H1 (cell line): ENCODE measurements around the gene CYP1A2. TPM values are rescaled to one million over a fixed set of nuclear protein-coding genes. Genes with fewer than 3 reads are reported as not detected.

ENCODE experiments used
- CTCF ChIA-PET: fragments of 300-600 bp; sonication (Branson Sonifier 250); formaldehyde crosslinking; loops from one replicate; lab custom pipeline; 2021; ENCODE audit not compliant: partially characterized antibody; lab: Charles Lee
- POLR2A ChIA-PET: fragments of 300-600 bp; sonication (Branson Sonifier 250); formaldehyde crosslinking; loops from one replicate; lab custom pipeline; 2021; ENCODE audit warnings: inconsistent platforms; ENCODE audit not compliant: partially characterized antibody; lab: Charles Lee
- DNase-seq, 2 experiments: peaks; one replicate each; pipeline versions ENCODE4 v3.0.0 to v3.0.0-alpha.2; 2010 to 2022; ENCODE audit warnings: low spot score in 2 of 2, low read depth in 1 of 2, mixed read lengths in 1 of 2
- FAIRE-seq: peaks from 2 replicates; lab custom pipeline; 2011; peaks lifted over from hg19 to GRCh38; lab: Jason Lieb, UNC
- H2AFZ ChIP-seq: 2 replicates; pipeline ENCODE4 v1.8.1; 2012; ENCODE audit warnings: low read length, inconsistent platforms
- H2AK5ac ChIP-seq: 2 replicates; pipeline ENCODE4 v1.6.1; 2013; ENCODE audit warnings: low read depth, low read length
- H2BK120ac ChIP-seq: replicated peaks from 2 replicates; pipeline ENCODE3; 2013; ENCODE audit warnings: low read depth, low read length, inconsistent platforms
- H2BK12ac ChIP-seq: 2 replicates; pipeline ENCODE4 v1.6.1; 2013; ENCODE audit warnings: low read depth, low read length
- H2BK15ac ChIP-seq: 2 replicates; pipeline ENCODE4 v1.6.1; 2013; ENCODE audit warnings: low read length
- H2BK20ac ChIP-seq: 2 replicates; pipeline ENCODE4 v1.6.1; 2013; ENCODE audit warnings: low read length
- H2BK5ac ChIP-seq: 2 replicates; pipeline ENCODE4 v1.6.1; 2013; ENCODE audit warnings: low read depth, low read length
- H3K14ac ChIP-seq: 2 replicates; pipeline ENCODE4 v1.6.1; 2013; ENCODE audit warnings: inconsistent platforms; ENCODE audit not compliant: insufficient read length
- H3K18ac ChIP-seq: 2 replicates; pipeline ENCODE4 v1.6.1; 2013; ENCODE audit warnings: low read length; ENCODE audit errors: extremely low read depth
- H3K23ac ChIP-seq: 2 replicates; pipeline ENCODE4 v1.6.1; 2013; ENCODE audit warnings: inconsistent platforms; ENCODE audit not compliant: insufficient read length
- H3K23me2 ChIP-seq: 2 replicates; pipeline ENCODE4 v1.6.1; 2013; ENCODE audit warnings: low read depth, low read length
- H3K27ac ChIP-seq: 2 replicates; pipeline ENCODE4 v1.6.1; 2011; ENCODE audit warnings: low read depth, low read length, inconsistent platforms
- H3K27me3 ChIP-seq, 4 experiments: replicated peaks in 1 of 4; 1 replicate in 1 of 4; 2 replicates in 3 of 4; pipeline versions ENCODE4 v1.6.1 to v1.8.1; 2011 to 2013; ENCODE audit warnings: low read length in 3 of 4, mild to moderate bottlenecking in 3 of 4, inconsistent platforms in 2 of 4, mixed read lengths in 2 of 4, moderate library complexity in 1 of 4; ENCODE audit not compliant: control insufficient read depth in 3 of 4, insufficient read depth in 3 of 4; ENCODE audit errors: extremely low read depth in 1 of 4
- H3K36me3 ChIP-seq, 4 experiments: 2 replicates each; pipeline versions ENCODE4 v1.6.1 to v1.8.1; 2011 to 2013; ENCODE audit warnings: mild to moderate bottlenecking in 4 of 4, low read length in 3 of 4, moderate library complexity in 2 of 4, control low read depth in 1 of 4, inconsistent platforms in 1 of 4; ENCODE audit not compliant: insufficient read depth in 4 of 4, control insufficient read depth in 2 of 4
- H3K4ac ChIP-seq: replicated peaks from 2 replicates; pipeline ENCODE3; 2013; ENCODE audit warnings: low read length, low read depth, mixed read lengths, inconsistent platforms; ENCODE audit not compliant: insufficient read length
- H3K4me1 ChIP-seq, 4 experiments: replicated peaks in 1 of 4; 1 replicate in 1 of 4; 2 replicates in 3 of 4; pipeline versions ENCODE4 v1.6.1 to v1.8.1; 2011 to 2013; ENCODE audit warnings: low read length in 3 of 4, inconsistent platforms in 2 of 4, mixed read lengths in 1 of 4; ENCODE audit not compliant: insufficient read depth in 4 of 4, control insufficient read depth in 3 of 4
- H3K4me2 ChIP-seq, 2 experiments: 2 replicates each; pipeline versions ENCODE4 v1.6.1 to v1.8.1; 2011 to 2013; ENCODE audit warnings: low read depth in 2 of 2, low read length in 2 of 2, control low read depth in 1 of 2, inconsistent platforms in 1 of 2, mild to moderate bottlenecking in 1 of 2; ENCODE audit not compliant: insufficient read depth in 1 of 2
- H3K4me3 ChIP-seq, 4 experiments: fragments of 200-600, 300-600 bp in 1 of 4; sonication (generic), shearing (Covaris generic), sonication (Bioruptor Twin) in 1 of 4; 2 replicates each; pipeline versions ENCODE4 v1.5.1 to v1.8.1; 2011 to 2016; ENCODE audit warnings: low read length in 4 of 4, low read depth in 3 of 4, control low read depth in 2 of 4, inconsistent platforms in 2 of 4, mild to moderate bottlenecking in 2 of 4, mixed read lengths in 1 of 4, moderate library complexity in 1 of 4; ENCODE audit not compliant: insufficient read depth in 2 of 4; ENCODE audit errors: extremely low read depth in 1 of 4
- H3K56ac ChIP-seq: replicated peaks from 2 replicates; pipeline ENCODE3; 2013; ENCODE audit warnings: low read depth, mild to moderate bottlenecking, mixed read lengths, low read length, inconsistent platforms; ENCODE audit not compliant: insufficient read length
- H3K79me1 ChIP-seq: 2 replicates; pipeline ENCODE4 v1.6.1; 2013; ENCODE audit warnings: low read depth, low read length, control low read depth
- H3K79me2 ChIP-seq, 2 experiments: 2 replicates each; pipeline versions ENCODE4 v1.6.1 to v1.8.1; 2012 to 2013; ENCODE audit warnings: low read length in 2 of 2, mild to moderate bottlenecking in 2 of 2, inconsistent platforms in 1 of 2; ENCODE audit not compliant: insufficient read depth in 2 of 2, control insufficient read depth in 1 of 2
- H3K9ac ChIP-seq, 4 experiments: replicated peaks in 1 of 4; 1 replicate in 1 of 4; 2 replicates in 3 of 4; pipeline versions ENCODE4 v1.6.1 to v1.8.1; 2011 to 2013; ENCODE audit warnings: low read depth in 3 of 4, low read length in 3 of 4, control low read depth in 2 of 4, mild to moderate bottlenecking in 2 of 4, moderate library complexity in 2 of 4, inconsistent platforms in 1 of 4; ENCODE audit errors: extremely low read depth in 1 of 4
- H3K9me3 ChIP-seq, 2 experiments: 2 replicates each; pipeline versions ENCODE4 v1.6.1 to v1.8.1; 2012 to 2013; ENCODE audit warnings: mild to moderate bottlenecking in 2 of 2, moderate library complexity in 2 of 2, control low read depth in 1 of 2, inconsistent platforms in 1 of 2, low read depth in 1 of 2, low read length in 1 of 2, mixed read lengths in 1 of 2; ENCODE audit not compliant: insufficient read depth in 2 of 2
- H4K20me1 ChIP-seq, 2 experiments: replicated peaks in 1 of 2; 2 replicates each; pipeline versions ENCODE3 to v1.8.1; 2011 to 2013; ENCODE audit warnings: inconsistent platforms in 2 of 2, low read length in 2 of 2, mild to moderate bottlenecking in 1 of 2; ENCODE audit not compliant: insufficient read depth in 2 of 2, control insufficient read depth in 1 of 2
- H4K5ac ChIP-seq: 2 replicates; pipeline ENCODE4 v1.6.1; 2013; ENCODE audit warnings: low read length, low read depth, mixed read lengths, inconsistent platforms; ENCODE audit not compliant: insufficient read length
- H4K8ac ChIP-seq: 2 replicates; pipeline ENCODE4 v1.8.0; 2013; ENCODE audit warnings: mild to moderate bottlenecking, moderate library complexity, low read length, inconsistent platforms; ENCODE audit not compliant: insufficient read depth; ENCODE audit errors: extremely low read depth
- H4K91ac ChIP-seq: replicated peaks from 2 replicates; pipeline ENCODE3; 2013; ENCODE audit warnings: low read length, mixed read lengths, inconsistent platforms; ENCODE audit not compliant: insufficient read length
- BACH1 ChIP-seq: IDR thresholded peaks from 2 replicates; pipeline ENCODE4 v1.6.1; 2012; ENCODE audit warnings: low read length, improper control_type of control experiment
- BRCA1 ChIP-seq: IDR thresholded peaks from 2 replicates; pipeline ENCODE4 v1.6.1; 2012; ENCODE audit warnings: low read depth, low read length, improper control_type of control experiment
- CEBPB ChIP-seq: IDR thresholded peaks from 2 replicates; pipeline ENCODE4 v1.6.1; 2012; ENCODE audit warnings: low read depth, low read length
- CTBP2 ChIP-seq: IDR thresholded peaks from 2 replicates; pipeline ENCODE4 v1.7.0; 2011; ENCODE audit warnings: borderline replicate concordance, mild to moderate bottlenecking, moderate library complexity, mixed read lengths, low read length; ENCODE audit not compliant: insufficient read depth, insufficient read length
- EP300 ChIP-seq, 2 experiments: IDR thresholded peaks; 1 replicate in 1 of 2; 2 replicates in 1 of 2; pipeline ENCODE4 v1.6.1; 2011 to 2012; ENCODE audit warnings: low read depth in 2 of 2, low read length in 2 of 2, mild to moderate bottlenecking in 2 of 2, borderline replicate concordance in 1 of 2, inconsistent platforms in 1 of 2, moderate library complexity in 1 of 2
- FOSL1 ChIP-seq: IDR thresholded peaks from 2 replicates; pipeline ENCODE4 v1.6.1; 2011; ENCODE audit warnings: mild to moderate bottlenecking, low read depth, low read length, moderate library complexity; ENCODE audit not compliant: insufficient read depth
- HDAC2 ChIP-seq, 2 experiments: fragments of 300-600 bp in 1 of 2; sonication (generic) in 1 of 2; IDR thresholded peaks; 2 replicates each; pipeline ENCODE4 v1.6.1; 2011 to 2012; ENCODE audit warnings: low read depth in 2 of 2, low read length in 2 of 2, mild to moderate bottlenecking in 2 of 2, moderate library complexity in 2 of 2, borderline replicate concordance in 1 of 2, inconsistent platforms in 1 of 2
- KDM5A ChIP-seq: fragments of 200-600 bp; IDR thresholded peaks from 2 replicates; pipeline ENCODE4 v1.7.1; 2012; ENCODE audit warnings: mild to moderate bottlenecking, low read length, inconsistent platforms, mixed read lengths
- RBBP5 ChIP-seq: IDR thresholded peaks from 2 replicates; pipeline ENCODE4 v1.7.1; 2012; ENCODE audit warnings: low read depth, mild to moderate bottlenecking, inconsistent platforms, low read length, moderate library complexity, borderline replicate concordance
- TAF7 ChIP-seq: optimal IDR thresholded peaks from 2 replicates; pipeline ENCODE3; 2011; ENCODE audit warnings: low read depth, mild to moderate bottlenecking, inconsistent platforms, low read length, moderate library complexity, borderline replicate concordance
- WGBS, 2 experiments: shearing (Covaris generic) in 1 of 2; methylation state at CpG; one replicate each; pipeline versions ENCODE4 v1.1.6 to v1.1.7; 2013 to 2015; ENCODE audit warnings: low lambda C conversion rate in 2 of 2, mixed read lengths in 2 of 2, inconsistent platforms in 1 of 2, low coverage in 1 of 2, missing lambda C conversion rate in 1 of 2; ENCODE audit not compliant: insufficient replicate concordance in 2 of 2, insufficient coverage in 1 of 2, insufficient read length in 1 of 2; ENCODE audit errors: extremely low coverage in 1 of 2, missing lambda C conversion rate in 1 of 2; 5-methylcytosine and 5-hydroxymethylcytosine counted together
- polyA plus RNA-seq, 7 experiments: library from polyadenylated mRNA; depleted of rRNA in 3 of 7; stranded (reverse) in 5 of 7; unstranded in 2 of 7; fragments of >200 nt in 5 of 7; fragments of 200-250 nt in 2 of 7; gene quantifications; 1 replicate in 5 of 7; 2 replicates in 1 of 7; 4 replicates in 1 of 7; pipeline versions ENCODE4 v1.2.1 to v1.2.3, GENCODE V29; 2011 to 2013; ENCODE audit warnings: missing spikeins in 2 of 7, mixed read lengths in 2 of 7
- total RNA-seq: library from RNA; stranded (reverse); fragmentation: NEBNext Ultra II Directional; extraction: Animal tissue kit (Norgen Biotek cat#: 25700); gene quantifications from 2 replicates; pipeline ENCODE4 v1.2.1, GENCODE V29; 2021
- TF ChIP-seq, protein P1 (sequence below): IDR thresholded peaks from 2 replicates; pipeline ENCODE4 v1.6.1; 2011; ENCODE audit warnings: low read length, improper control_type of control experiment

Gene CYP1A2
- total and polyA plus RNA-seq, 2 of the 8 experiments (the other 6 are each of a cell fraction or from before 2014, with no cell fraction given) = not detected

DNA sequence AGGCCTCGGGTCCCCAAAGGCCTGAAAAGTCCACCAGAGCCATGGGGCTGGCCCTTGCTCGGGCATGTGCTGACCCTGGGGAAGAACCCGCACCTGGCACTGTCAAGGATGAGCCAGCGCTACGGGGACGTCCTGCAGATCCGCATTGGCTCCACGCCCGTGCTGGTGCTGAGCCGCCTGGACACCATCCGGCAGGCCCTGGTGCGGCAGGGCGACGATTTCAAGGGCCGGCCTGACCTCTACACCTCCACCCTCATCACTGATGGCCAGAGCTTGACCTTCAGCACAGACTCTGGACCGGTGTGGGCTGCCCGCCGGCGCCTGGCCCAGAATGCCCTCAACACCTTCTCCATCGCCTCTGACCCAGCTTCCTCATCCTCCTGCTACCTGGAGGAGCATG, 1.2 kb downstream of the CYP1A2 start:
- Histone ChIP-seq H3K36me3 (no peaks in the 10 kb centered on the region), H3K23me2 (no peaks in the 10 kb centered on the region), H3K23ac (no peak overlapping the region), H4K20me1 (no peaks in the 10 kb centered on the region), H3K4ac (no peak overlapping the region), H3K27ac (no peak overlapping the region), H3K4me2 (no peak overlapping the region), H2BK20ac (0 out of 2 replicates have a peak overlapping the region, but pooled peaks have one; percentile 34), H3K79me1 (no peaks in the 10 kb centered on the region), H3K56ac (no peak overlapping the region), H2AFZ (no peak overlapping the region), H3K27me3 (peaks cover 0 to 4% (median 2%) of the 10 kb centered on the region in 4 experiments; a peak in 2 of 7 replicates), H2BK120ac (no peak overlapping the region), H3K4me3 (no peak overlapping the region), H4K5ac (no peak overlapping the region), H2AK5ac (no peak overlapping the region), H3K18ac (peak overlapping the region; percentile 32; the same call in 1 of the 2 replicates), H2BK5ac (no peak overlapping the region; the same call in 1 of the 2 replicates), H3K9me3 (no peaks in the 10 kb centered on the region), H3K14ac (no peak overlapping the region), H3K79me2 (no peaks in the 10 kb centered on the region), H3K4me1 (peaks cover 0 to 4% (median 0%) of the 10 kb centered on the region in 4 experiments; a peak in 2 of 7 replicates), H2BK15ac (no peak overlapping the region), H3K9ac (no peak overlapping the region), H4K8ac (no peak overlapping the region), H4K91ac (no peak overlapping the region), H2BK12ac (0 out of 2 replicates have a peak overlapping the region, but pooled peaks have one; percentile 33)
- DNase-seq = no peak
- FAIRE-seq = no peak
- ChIA-PET POLR2A (interaction anchor here (2.0 to 4.8 kb wide), 2 partner anchors 10 to 24 kb away, joined by 5 to 47 read pairs; partner anchors contain the start of gene CYP1A1), CTCF (interaction anchor here (1.6 to 53.7 kb wide), 7 partner anchors 11 to 125 kb away, joined by 4 to 1439 read pairs (median 5); partner anchors contain the start of gene CLK3)
- 95% methylated on average over 20 of the region's 20 CpGs; no CpG with 5 or more reads in 1 of the 2 experiments for WGBS, 2 experiments
- no peak for TF ChIP-seq FOSL1
- TF ChIP-seq CEBPB = no peak
- TF ChIP-seq TAF7 = no peak
- no peak for TF ChIP-seq EP300 (IDR thresholded peaks at IDR 0.05; ENCODE audit: borderline replicate concordance in 1 of 2, low read depth in 2 of 2, low read length in 2 of 2)
- TF ChIP-seq CTBP2 = no peak
- no peak for TF ChIP-seq BACH1
- TF ChIP-seq HDAC2 (IDR thresholded peaks at IDR 0.05; ENCODE audit: borderline replicate concordance in 1 of 2, low read depth in 2 of 2, low read length in 2 of 2) = no peak
- TF ChIP-seq RBBP5 = no peak
- no peak for TF ChIP-seq KDM5A
- TF ChIP-seq, protein P1, sequence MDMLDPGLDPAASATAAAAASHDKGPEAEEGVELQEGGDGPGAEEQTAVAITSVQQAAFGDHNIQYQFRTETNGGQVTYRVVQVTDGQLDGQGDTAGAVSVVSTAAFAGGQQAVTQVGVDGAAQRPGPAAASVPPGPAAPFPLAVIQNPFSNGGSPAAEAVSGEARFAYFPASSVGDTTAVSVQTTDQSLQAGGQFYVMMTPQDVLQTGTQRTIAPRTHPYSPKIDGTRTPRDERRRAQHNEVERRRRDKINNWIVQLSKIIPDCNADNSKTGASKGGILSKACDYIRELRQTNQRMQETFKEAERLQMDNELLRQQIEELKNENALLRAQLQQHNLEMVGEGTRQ = no peak
- no peak for TF ChIP-seq BRCA1
